Mesendoderm (in vitro differentiated cells): ENCODE results near the gene ECHDC1. TPM values are rescaled to one million over a fixed set of nuclear protein-coding genes. Genes with fewer than 3 reads are reported as not detected.

ENCODE experiments used
- DNase-seq: peaks from one replicate; pipeline ENCODE4 v3.0.0; 2013
- H2AK5ac ChIP-seq: 2 replicates; pipeline ENCODE4 v1.6.1; 2013; ENCODE audit warnings: low read length, inconsistent platforms
- H2BK120ac ChIP-seq: 2 replicates; pipeline ENCODE4 v1.6.1; 2013; ENCODE audit warnings: low read depth, mild to moderate bottlenecking, low read length, moderate library complexity, mixed read lengths
- H2BK15ac ChIP-seq: replicated peaks from 2 replicates; pipeline ENCODE4 v1.6.1; 2013; ENCODE audit warnings: low read depth, mild to moderate bottlenecking, moderate library complexity
- H2BK5ac ChIP-seq: 2 replicates; pipeline ENCODE4 v1.6.1; 2013; ENCODE audit warnings: low read length, inconsistent platforms
- H3K18ac ChIP-seq: 2 replicates; pipeline ENCODE4 v1.6.1; 2013; ENCODE audit warnings: mild to moderate bottlenecking, low read length, mixed read lengths
- H3K23ac ChIP-seq: one replicate; pipeline ENCODE4 v1.6.1; 2013; ENCODE audit warnings: low read length
- H3K27ac ChIP-seq: 2 replicates; pipeline ENCODE4 v1.5.1; 2013; ENCODE audit warnings: low read depth, mild to moderate bottlenecking, inconsistent platforms, low read length, moderate library complexity
- H3K27me3 ChIP-seq: 2 replicates; pipeline ENCODE4 v1.6.1; 2013; ENCODE audit warnings: low read length, control low read depth, mild to moderate bottlenecking, inconsistent platforms; ENCODE audit not compliant: insufficient read depth, poor library complexity
- H3K36me3 ChIP-seq: 2 replicates; pipeline ENCODE4 v1.6.1; 2013; ENCODE audit warnings: low read length, inconsistent platforms; ENCODE audit not compliant: control insufficient read depth, insufficient read depth
- H3K4ac ChIP-seq: one replicate; pipeline ENCODE4 v1.6.1; 2013; ENCODE audit warnings: low read depth, mild to moderate bottlenecking, low read length, moderate library complexity
- H3K4me1 ChIP-seq: 2 replicates; pipeline ENCODE4 v1.6.1; 2013; ENCODE audit warnings: low read depth, low read length, inconsistent platforms; ENCODE audit not compliant: control insufficient read depth
- H3K4me2 ChIP-seq: 2 replicates; pipeline ENCODE4 v1.6.1; 2013; ENCODE audit warnings: low read length
- H3K4me3 ChIP-seq: 2 replicates; pipeline ENCODE4 v1.5.1; 2013; ENCODE audit warnings: mild to moderate bottlenecking, low read length
- H3K56ac ChIP-seq: one replicate; pipeline ENCODE4 v1.6.1; 2013; ENCODE audit warnings: low read length
- H3K79me1 ChIP-seq: 2 replicates; pipeline ENCODE4 v1.6.1; 2013; ENCODE audit warnings: low read length, inconsistent platforms
- H3K79me2 ChIP-seq: 2 replicates; pipeline ENCODE4 v1.6.1; 2013; ENCODE audit warnings: mild to moderate bottlenecking, low read length; ENCODE audit not compliant: control insufficient read depth, insufficient read depth
- H3K9ac ChIP-seq: 2 replicates; pipeline ENCODE4 v1.6.1; 2013; ENCODE audit warnings: low read length, inconsistent platforms
- H4K5ac ChIP-seq: one replicate; pipeline ENCODE4 v1.6.1; 2013; ENCODE audit warnings: low read length
- H4K8ac ChIP-seq: one replicate; pipeline ENCODE4 v1.6.1; 2013; ENCODE audit warnings: low read depth, mild to moderate bottlenecking, control low read depth, low read length, moderate library complexity
- WGBS: extraction: QIAGEN DNeasy Blood & Tissue Kit; methylation state at CpG from one replicate; pipeline ENCODE4 v1.1.7; 2013; ENCODE audit warnings: low lambda C conversion rate, missing lambda C conversion rate; ENCODE audit not compliant: insufficient coverage; ENCODE audit errors: extremely low coverage; 5-methylcytosine and 5-hydroxymethylcytosine counted together
- small RNA-seq: library from polyadenylated mRNA; stranded (forward); fragments of <200 nt; extraction: miRNeasy Mini kit (QIAGEN cat#:217004); gene quantifications from one replicate; pipeline ENCODE3, GENCODE V24; 2013; ENCODE audit not compliant: insufficient read depth

ECHDC1 gene

GRCh38 chr6:127249621-127250020, 93.8 kb downstream of the ECHDC1 start:
- Histone ChIP-seq H2BK5ac (no peak overlapping the region), H3K27me3 (no peaks in the 10 kb centered on the region), H2BK120ac (no peak overlapping the region), H3K36me3 (no peaks in the 10 kb centered on the region), H3K56ac (no peak overlapping the region), H4K5ac (no peak overlapping the region), H3K79me2 (no peaks in the 10 kb centered on the region), H2AK5ac (no peak overlapping the region), H2BK15ac (no peak overlapping the region), H3K4me3 (no peak overlapping the region), H4K8ac (no peak overlapping the region), H3K4me1 (no peaks in the 10 kb centered on the region), H3K4me2 (no peak overlapping the region), H3K27ac (no peak overlapping the region), H3K9ac (no peak overlapping the region), H3K23ac (no peak overlapping the region), H3K79me1 (no peaks in the 10 kb centered on the region), H3K18ac (no peak overlapping the region), H3K4ac (no peak overlapping the region)
- DNase-seq: peak; percentile 6
- WGBS: no CpG with 5 or more reads among the region's 1 CpG

DNA sequence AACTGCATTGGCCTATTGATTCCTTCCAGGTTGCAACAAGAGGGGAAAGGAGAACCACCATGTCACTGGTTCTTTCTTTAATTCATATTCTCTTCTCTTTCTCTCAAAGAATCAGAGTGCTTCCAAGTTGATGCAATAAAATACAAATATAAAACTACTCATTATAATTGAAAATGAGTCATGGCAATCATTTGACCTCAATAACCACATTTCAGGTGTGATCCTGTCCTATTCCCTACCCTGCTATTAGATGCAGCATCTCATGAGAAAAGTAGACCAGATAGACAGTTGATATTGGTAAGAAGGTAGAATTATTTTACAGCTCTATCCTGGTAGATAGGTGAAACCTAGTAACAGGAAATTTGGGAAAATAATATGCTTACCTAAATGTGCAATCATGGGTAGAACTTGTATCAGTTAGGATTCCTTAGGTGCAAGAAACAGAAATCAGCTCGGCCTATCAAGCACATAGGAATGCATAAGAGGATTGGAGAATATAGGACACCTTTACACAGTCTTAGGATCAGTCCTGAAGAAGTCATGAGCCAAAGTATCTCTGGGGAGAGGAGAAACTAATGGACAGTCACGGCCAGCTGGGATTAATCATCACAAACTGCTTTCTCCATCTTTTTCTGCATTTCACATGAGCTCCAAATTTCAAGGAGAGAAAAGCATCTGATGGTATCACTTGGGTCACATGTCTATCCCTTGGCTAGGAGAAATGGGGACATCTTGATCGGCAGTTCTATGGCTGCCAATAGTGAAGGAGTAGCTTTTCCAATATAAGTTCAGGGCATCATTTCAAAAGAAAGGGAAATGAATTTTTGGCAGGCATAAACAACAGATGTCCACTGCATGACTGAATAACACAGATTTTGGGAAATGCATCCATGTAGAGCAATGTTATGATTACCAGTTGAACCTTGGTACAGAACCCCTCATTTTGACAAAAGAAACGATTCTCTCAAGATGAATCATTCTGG, 96.0 kb downstream of the ECHDC1 start:
- no peak overlapping the region for H3K18ac ChIP-seq
- no peak overlapping the region for H4K8ac ChIP-seq
- no peak overlapping the region for H2AK5ac ChIP-seq
- no CpG with 5 or more reads among the region's 4 CpGs for WGBS
- H3K4ac ChIP-seq: no peak overlapping the region
- H3K27me3 ChIP-seq: no peaks in the 10 kb centered on the region
- H3K56ac ChIP-seq: no peak overlapping the region
- H4K5ac ChIP-seq: no peak overlapping the region
- no peaks in the 10 kb centered on the region for H3K79me1 ChIP-seq
- DNase-seq: no peak
- H3K4me2 ChIP-seq: no peak overlapping the region
- no peak overlapping the region for H3K9ac ChIP-seq
- H2BK15ac ChIP-seq: no peak overlapping the region
- no peak overlapping the region for H2BK5ac ChIP-seq
- H3K36me3 ChIP-seq: no peaks in the 10 kb centered on the region
- no peak overlapping the region for H3K23ac ChIP-seq
- H3K79me2 ChIP-seq: no peaks in the 10 kb centered on the region
- H3K4me1 ChIP-seq: no peaks in the 10 kb centered on the region
- no peak overlapping the region for H2BK120ac ChIP-seq
- H3K27ac ChIP-seq: no peak overlapping the region
- no peak overlapping the region for H3K4me3 ChIP-seq

DNA sequence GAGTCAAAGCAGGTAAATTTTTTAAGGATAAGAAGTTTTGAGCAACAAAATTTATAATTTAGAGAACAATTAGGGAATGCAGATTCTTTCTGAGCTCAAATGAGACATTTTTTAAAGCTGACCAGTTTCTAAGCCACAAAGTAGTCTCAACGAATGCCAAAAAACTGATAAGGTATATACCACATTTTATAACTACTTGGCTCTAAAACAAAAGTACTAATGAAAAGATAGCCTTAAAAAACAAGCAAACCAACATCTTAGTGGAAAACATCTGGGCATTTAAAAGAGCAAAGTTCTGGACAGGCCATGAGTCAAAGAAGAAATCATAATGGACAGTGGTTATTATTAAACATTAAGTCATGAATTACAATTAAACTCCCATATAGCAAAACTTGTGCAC, 99.9 kb downstream of the ECHDC1 start:
- Histone ChIP-seq H4K8ac (no peak overlapping the region), H3K27ac (no peak overlapping the region), H2AK5ac (no peak overlapping the region), H3K27me3 (no peaks in the 10 kb centered on the region), H3K79me2 (no peaks in the 10 kb centered on the region), H3K4me2 (no peak overlapping the region), H3K18ac (no peak overlapping the region), H2BK120ac (no peak overlapping the region), H4K5ac (no peak overlapping the region), H3K9ac (no peak overlapping the region), H3K56ac (no peak overlapping the region), H3K23ac (no peak overlapping the region), H3K79me1 (no peaks in the 10 kb centered on the region), H3K36me3 (no peaks in the 10 kb centered on the region), H3K4ac (no peak overlapping the region), H3K4me1 (no peaks in the 10 kb centered on the region), H3K4me3 (no peak overlapping the region), H2BK5ac (no peak overlapping the region), H2BK15ac (no peak overlapping the region)
- DNase-seq: no peak
- no CpG with 5 or more reads among the region's 1 CpG for WGBS

Small RNA genes within 50 kb of the gene (small RNA-seq; reads per million reads assigned to genes)
- gene RNA5SP217: not detected
